ENCODE measurements around the gene CACNG4.
"Not testable (repeated sequence)": the region's sequence is repeated elsewhere in the genome, so short reads cannot be mapped to it uniquely, and the experiment has no call there.

Gene CACNG4

GRCh38 chr17:66964930-66965800 lies 658 bp downstream of the CACNG4 start:
- peak; percentile 86 for DNase-seq (ENCODE audit: insufficient read length, low spot score)
- no peak for TF ChIP-seq POLR2A (IDR thresholded peaks at IDR 0.05; ENCODE audit: low read depth, low read length)

GRCh38 chr17:66965801-66966262 lies 1.3 kb downstream of the CACNG4 start:
- no peak for FAIRE-seq

More at GRCh38 chr17:66964930-66965800, 658 bp downstream of the CACNG4 start:
- FAIRE-seq = no peak

GRCh38 chr17:66966298-66966697 lies 1.8 kb downstream of the CACNG4 start:
- no peak for TF ChIP-seq POLR2A (IDR thresholded peaks at IDR 0.05; ENCODE audit: low read depth, low read length)
- FAIRE-seq = no peak

More at GRCh38 chr17:66965801-66966262, 1.3 kb downstream of the CACNG4 start:
- no peak for TF ChIP-seq POLR2A (IDR thresholded peaks at IDR 0.05; ENCODE audit: low read depth, low read length)
- DNase-seq (ENCODE audit: insufficient read length, low spot score) = no peak

GRCh38 chr17:66966704-66967418 lies 2.4 kb downstream of the CACNG4 start:
- FAIRE-seq = no peak
- TF ChIP-seq POLR2A (IDR thresholded peaks at IDR 0.05; ENCODE audit: low read depth, low read length) = no peak
- no peak for DNase-seq (ENCODE audit: insufficient read length, low spot score)

More at GRCh38 chr17:66966298-66966697, 1.8 kb downstream of the CACNG4 start:
- no peak for DNase-seq (ENCODE audit: insufficient read length, low spot score)

GRCh38 chr17:66967837-66968543 lies 3.5 kb downstream of the CACNG4 start:
- DNase-seq (ENCODE audit: insufficient read length, low spot score) (no peak), FAIRE-seq (no peak)
- no peak for TF ChIP-seq POLR2A (IDR thresholded peaks at IDR 0.05; ENCODE audit: low read depth, low read length)

GRCh38 chr17:66968916-66969315 lies 4.4 kb downstream of the CACNG4 start:
- FAIRE-seq (no peak), DNase-seq (ENCODE audit: insufficient read length, low spot score) (no peak)
- no peak for TF ChIP-seq POLR2A (IDR thresholded peaks at IDR 0.05; ENCODE audit: low read depth, low read length)

GRCh38 chr17:66970140-66970539 lies 5.6 kb downstream of the CACNG4 start:
- no peak for FAIRE-seq
- no peak for TF ChIP-seq POLR2A (IDR thresholded peaks at IDR 0.05; ENCODE audit: low read depth, low read length)
- DNase-seq (ENCODE audit: insufficient read length, low spot score) = no peak

- DNase-seq (ENCODE audit: insufficient read length, low spot score) = no peak
- FAIRE-seq = no peak
- no peak for TF ChIP-seq POLR2A (IDR thresholded peaks at IDR 0.05; ENCODE audit: low read depth, low read length)
Measured at GRCh38 chr17:66970797-66971196, 6.3 kb downstream of the CACNG4 start.

GRCh38 chr17:66971264-66971663 lies 6.8 kb downstream of the CACNG4 start:
- DNase-seq (ENCODE audit: insufficient read length, low spot score) = no peak
- no peak for TF ChIP-seq POLR2A (IDR thresholded peaks at IDR 0.05; ENCODE audit: low read depth, low read length)
- no peak for FAIRE-seq

GRCh38 chr17:66971730-66972441 lies 7.4 kb downstream of the CACNG4 start:
- DNase-seq (ENCODE audit: insufficient read length, low spot score) = no peak
- no peak for TF ChIP-seq POLR2A (IDR thresholded peaks at IDR 0.05; ENCODE audit: low read depth, low read length)
- no peak for FAIRE-seq

- FAIRE-seq; DNase-seq (ENCODE audit: insufficient read length, low spot score): not testable (repeated sequence)
Measured at GRCh38 chr17:66972442-66972830, 7.9 kb downstream of the CACNG4 start.

- DNase-seq (ENCODE audit: insufficient read length, low spot score) (no peak), FAIRE-seq (no peak)
- no peak for TF ChIP-seq POLR2A (IDR thresholded peaks at IDR 0.05; ENCODE audit: low read depth, low read length)
Measured at GRCh38 chr17:66975188-66975587, 10.7 kb downstream of the CACNG4 start.

GRCh38 chr17:66975614-66976378 lies 11.3 kb downstream of the CACNG4 start:
- no peak for TF ChIP-seq POLR2A (IDR thresholded peaks at IDR 0.05; ENCODE audit: low read depth, low read length)
- FAIRE-seq (no peak), DNase-seq (ENCODE audit: insufficient read length, low spot score) (no peak)

Measured in H54 (cell line).